Ureter (tissue), 1 donor: ENCODE data around the gene TMEM129. TPM values are rescaled to one million over a fixed set of nuclear protein-coding genes. Genes with fewer than 3 reads are reported as not detected.
"Not testable (repeated sequence)": the region's sequence is repeated elsewhere in the genome, so short reads cannot be mapped to it uniquely, and the experiment has no call there.

ENCODE experiments used
- DNase-seq: peaks from one replicate; pipeline ENCODE4 v3.0.0-alpha.2; 2020; ENCODE audit warnings: low spot score
- total RNA-seq: library from RNA; stranded (reverse); gene quantifications from one replicate; pipeline ENCODE4 v1.2.4, GENCODE V29; 2023
- donor health status: DM: yes; HTN: yes; CAD: no.

The TMEM129 gene
- total RNA-seq, 1 donor from 2014 or later = 38.4 TPM

GRCh38 chr4:1721666-1722550, 785 bp upstream of the TMEM129 start:
- DNase-seq = no peak

- peak; percentile 68 for DNase-seq
Measured at GRCh38 chr4:1720163-1720983, 750 bp downstream of the TMEM129 start.

GRCh38 chr4:1718095-1718850, 2.9 kb downstream of the TMEM129 start:
- no peak for DNase-seq

GRCh38 chr4:1717129-1718094, 3.7 kb downstream of the TMEM129 start:
- DNase-seq = no peak

- DNase-seq = no peak
Measured at GRCh38 chr4:1716065-1716945, 4.8 kb downstream of the TMEM129 start.

GRCh38 chr4:1715002-1715758, 5.9 kb downstream of the TMEM129 start:
- DNase-seq = no peak

GRCh38 chr4:1714303-1715001, 6.7 kb downstream of the TMEM129 start:
- DNase-seq = no peak

- no peak for DNase-seq
Measured at GRCh38 chr4:1713003-1713851, 7.9 kb downstream of the TMEM129 start.

GRCh38 chr4:1712216-1713002, 8.7 kb downstream of the TMEM129 start, which contains the start of gene SLBP:
SLBP (minus strand) TSS chr4:1712319; CDS start chr4:1712188, 131 bp downstream.
- DNase-seq = peak; percentile 98

GRCh38 chr4:1711571-1712215, 9.4 kb downstream of the TMEM129 start:
- DNase-seq = peak; percentile 65

- no peak for DNase-seq
Measured at GRCh38 chr4:1711055-1711570, 10.0 kb downstream of the TMEM129 start.

GRCh38 chr4:1708581-1708980, 12.5 kb downstream of the TMEM129 start:
- DNase-seq = no peak

- DNase-seq = no peak
Measured at GRCh38 chr4:1706358-1706757, 14.8 kb downstream of the TMEM129 start.

GRCh38 chr4:1705732-1706131, 15.4 kb downstream of the TMEM129 start:
- no peak for DNase-seq

GRCh38 chr4:1703867-1704266, 17.3 kb downstream of the TMEM129 start:
- no peak for DNase-seq

- DNase-seq = not testable (repeated sequence)
Measured at GRCh38 chr4:1701671-1702070, 19.5 kb downstream of the TMEM129 start.
